ENCODE results near the gene LRRC15.
A peak's percentile ranks its signal among the peaks of the same experiment; 100 is the strongest.

The LRRC15 gene

GRCh38 chr3:194306109-194306686 lies 63.3 kb downstream of the LRRC15 start:
- no peak for TF ChIP-seq CTCF (IDR thresholded peaks at IDR 0.05; ENCODE audit: insufficient read depth, low read depth, low read length, missing control alignments)
- peak; percentile 86 for DNase-seq (ENCODE audit: low read depth)
- peak overlapping the region; percentile 32; the same call in 1 of the 2 replicates for H3K4me3 ChIP-seq (ENCODE audit: low read depth, low read length)

GRCh38 chr3:194305356-194306108 lies 64.0 kb downstream of the LRRC15 start:
- no peak for DNase-seq (ENCODE audit: low read depth)

More at GRCh38 chr3:194305356-194306108, 64.0 kb downstream of the LRRC15 start:
- TF ChIP-seq CTCF (IDR thresholded peaks at IDR 0.05; ENCODE audit: insufficient read depth, low read depth, low read length, missing control alignments): no peak
- H3K4me3 ChIP-seq (ENCODE audit: low read depth, low read length): no peak overlapping the region
